ENCODE measurements around the gene TEX264. TPM values are rescaled to one million over a fixed set of nuclear protein-coding genes. Genes with fewer than 3 reads are reported as not detected.

Gene TEX264
- total RNA-seq, 1 donor from 2014 or later, result 0.54 TPM

GRCh38 chr3:51659942-51660341, 11.1 kb upstream of the TEX264 start:
- H4K20me1 ChIP-seq (ENCODE audit: low read depth), result no peaks in the 10 kb centered on the region
- H3K9ac ChIP-seq, result no peak overlapping the region
- no peak for DNase-seq (ENCODE audit: low spot score)
- no peaks in the 10 kb centered on the region for H3K27me3 ChIP-seq
- H3K36me3 ChIP-seq, result no peaks in the 10 kb centered on the region
- H3K9me3 Mint-ChIP-seq, result no peaks in the 10 kb centered on the region
- H3K4me3 ChIP-seq, result no peak overlapping the region
- no peak overlapping the region for H3K4me2 ChIP-seq
- H3K9me3 ChIP-seq (ENCODE audit: low read depth), result no peaks in the 10 kb centered on the region
- TF ChIP-seq CTCF (IDR thresholded peaks at IDR 0.05) (no peak), EZH2 (IDR thresholded peaks at IDR 0.05) (no peak), EZH2phosphoT487 (IDR thresholded peaks at IDR 0.05) (no peak)
- peaks cover 38% of the 10 kb centered on the region for H3K36me3 Mint-ChIP-seq
- H3K4me1 Mint-ChIP-seq, result no peaks in the 10 kb centered on the region
- H3K27ac ChIP-seq, result no peak overlapping the region
- H3K4me1 ChIP-seq, result no peaks in the 10 kb centered on the region
- H2AFZ ChIP-seq (replicated peaks), result no peak overlapping the region
- H3F3A ChIP-seq (ENCODE audit: low read depth), result no peaks in the 10 kb centered on the region
- no peak overlapping the region for H3K27ac Mint-ChIP-seq
- no peak overlapping the region for H3K4me3 Mint-ChIP-seq
- H3K27me3 Mint-ChIP-seq (ENCODE audit: insufficient read depth, low read depth), result peaks cover 2% of the 10 kb centered on the region
- H3K79me2 ChIP-seq (ENCODE audit: low read depth), result no peaks in the 10 kb centered on the region

DNA sequence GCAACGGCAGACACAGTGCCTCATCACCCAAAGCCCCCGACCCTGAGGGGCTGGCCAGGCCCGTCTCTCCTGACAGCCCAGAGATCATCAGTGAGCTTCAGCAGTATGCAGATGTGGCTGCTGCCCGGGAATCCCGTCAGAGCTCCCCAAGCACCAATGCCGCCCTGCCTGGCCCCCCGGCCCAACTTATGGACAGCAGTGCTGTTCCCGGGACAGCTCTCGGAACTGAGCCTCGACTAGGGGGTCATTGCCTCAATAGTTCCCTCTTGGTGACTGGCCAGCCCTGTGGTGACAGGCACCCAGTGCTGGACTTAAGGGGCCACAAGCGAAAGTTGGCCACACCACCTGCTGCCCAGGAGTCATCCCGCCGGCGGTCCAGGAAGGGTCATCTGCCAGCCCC, 8.6 kb upstream of the TEX264 start:
- no peaks in the 10 kb centered on the region for H3K27me3 ChIP-seq
- no peak overlapping the region for H3K9ac ChIP-seq
- no peak overlapping the region for H3K4me3 ChIP-seq
- no peak overlapping the region for H3K4me2 ChIP-seq
- no peaks in the 10 kb centered on the region for H3K36me3 ChIP-seq
- no peaks in the 10 kb centered on the region for H3K4me1 ChIP-seq
- Mint-ChIP-seq H3K36me3 (peaks cover 29% of the 10 kb centered on the region), H3K27me3 (ENCODE audit: insufficient read depth, low read depth) (peaks cover 2% of the 10 kb centered on the region), H3K9me3 (no peaks in the 10 kb centered on the region), H3K4me1 (no peaks in the 10 kb centered on the region), H3K27ac (no peak overlapping the region), H3K4me3 (no peak overlapping the region)
- TF ChIP-seq EZH2 (IDR thresholded peaks at IDR 0.05) (no peak), CTCF (IDR thresholded peaks at IDR 0.05) (no peak), EZH2phosphoT487 (IDR thresholded peaks at IDR 0.05) (no peak)
- no peaks in the 10 kb centered on the region for H3K79me2 ChIP-seq (ENCODE audit: low read depth)
- no peak overlapping the region for H2AFZ ChIP-seq (replicated peaks)
- H4K20me1 ChIP-seq (ENCODE audit: low read depth), result no peaks in the 10 kb centered on the region
- no peaks in the 10 kb centered on the region for H3K9me3 ChIP-seq (ENCODE audit: low read depth)
- H3K27ac ChIP-seq, result no peak overlapping the region
- DNase-seq (ENCODE audit: low spot score), result no peak
- no peaks in the 10 kb centered on the region for H3F3A ChIP-seq (ENCODE audit: low read depth)

GRCh38 chr3:51668756-51669155, 2.3 kb upstream of the TEX264 start:
- Mint-ChIP-seq H3K4me3 (no peak overlapping the region), H3K27ac (no peak overlapping the region)
- TF ChIP-seq EZH2 (IDR thresholded peaks at IDR 0.05) (no peak), CTCF (IDR thresholded peaks at IDR 0.05) (no peak), EZH2phosphoT487 (IDR thresholded peaks at IDR 0.05) (no peak)

More at GRCh38 chr3:51668756-51669155, 2.3 kb upstream of the TEX264 start:
- no peaks in the 10 kb centered on the region for H3K79me2 ChIP-seq (ENCODE audit: low read depth)
- Mint-ChIP-seq H3K9me3 (no peaks in the 10 kb centered on the region), H3K36me3 (peaks cover 6% of the 10 kb centered on the region), H3K27me3 (ENCODE audit: insufficient read depth, low read depth) (peaks cover 4% of the 10 kb centered on the region), H3K4me1 (peaks cover 27% of the 10 kb centered on the region)
- no peaks in the 10 kb centered on the region for H3K36me3 ChIP-seq
- H3K4me2 ChIP-seq, result no peak overlapping the region
- no peaks in the 10 kb centered on the region for H3K4me1 ChIP-seq
- H3K27me3 ChIP-seq, result peaks cover 39% of the 10 kb centered on the region
- H3K27ac ChIP-seq, result no peak overlapping the region
- H3K4me3 ChIP-seq, result no peak overlapping the region
- no peak overlapping the region for H3K9ac ChIP-seq
- H3F3A ChIP-seq (ENCODE audit: low read depth), result peaks cover 33% of the 10 kb centered on the region
- DNase-seq (ENCODE audit: low spot score), result no peak
- no peaks in the 10 kb centered on the region for H3K9me3 ChIP-seq (ENCODE audit: low read depth)
- H2AFZ ChIP-seq (replicated peaks), result no peak overlapping the region
- H4K20me1 ChIP-seq (ENCODE audit: low read depth), result peaks cover 29% of the 10 kb centered on the region

Measured in neural progenitor cell (in vitro differentiated cells).